ENCODE data around the gene ABCB9. TPM values are rescaled to one million over a fixed set of nuclear protein-coding genes. Genes with fewer than 3 reads are reported as not detected.

Gene ABCB9
- total RNA-seq, 1 experiment from 2014 or later: 32.7 TPM

DNA sequence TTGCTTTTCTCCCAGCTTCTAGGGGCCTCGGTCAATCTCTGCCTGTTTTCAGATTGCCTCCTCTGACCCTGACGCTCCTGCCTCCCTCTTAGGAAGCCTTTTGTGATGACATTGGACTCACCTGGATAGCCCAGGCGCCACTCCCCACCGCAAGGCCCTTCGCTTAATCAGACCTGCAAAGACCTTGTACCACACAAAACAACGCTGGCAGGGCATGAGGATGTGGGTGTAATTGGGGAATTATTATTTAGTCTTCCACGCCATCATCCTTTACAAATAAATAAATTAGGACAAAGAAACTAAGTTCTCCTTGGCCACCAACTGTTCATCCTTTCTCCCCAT is 62.6 kb downstream of the ABCB9 start:
- ChIA-PET CTCF (no interaction called here), POLR2A (no interaction called here)
- no peak overlapping the region for H3K4me3 ChIP-seq (ENCODE audit: low read depth in 2 of 2, low read length in 2 of 2)
- H3K9me3 ChIP-seq (ENCODE audit: control insufficient read depth, insufficient read depth, low read depth, low read length): no peaks in the 10 kb centered on the region
- TF ChIP-seq CTCF (IDR thresholded peaks at IDR 0.05): no peak
- TF ChIP-seq TCF7L2 (IDR thresholded peaks at IDR 0.05; ENCODE audit: low read depth, low read length): no peak
- no peak for TF ChIP-seq SIN3A (IDR thresholded peaks at IDR 0.05; ENCODE audit: borderline replicate concordance, insufficient read depth, low read depth, low read length)
- TF ChIP-seq POLR2AphosphoS5 (IDR thresholded peaks at IDR 0.05; ENCODE audit: low read depth, low read length): no peak
- no peak for TF ChIP-seq REST (IDR thresholded peaks at IDR 0.05; ENCODE audit: insufficient read depth in 1 of 2, low read depth in 2 of 2, low read length in 1 of 2)
- in situ Hi-C loops (cut with HindIII; ENCODE audit: low pct_unique_long_range_greater_than_20kb, low sequenced_read_pairs) (no loop called here), intact Hi-C loops (cut with micrococcal nuclease; ENCODE audit: unreplicated experiment) (no loop called here)
- DNase-seq (ENCODE audit: low read depth, low spot score) (no peak), ATAC-seq (no peak)
- peaks cover 22% of the 10 kb centered on the region for H3K4me1 ChIP-seq (ENCODE audit: control insufficient read depth, insufficient read depth, low read length)
- no TSS peak for BruUV-seq (replicated peaks)
- H3K27me3 ChIP-seq (ENCODE audit: control insufficient read depth, insufficient read depth, low read length): no peaks in the 10 kb centered on the region
- H3K36me3 ChIP-seq (ENCODE audit: control insufficient read depth, insufficient read depth, low read length): no peaks in the 10 kb centered on the region
- peak overlapping the region; percentile 26; the same call in 1 of the 2 replicates for H3K27ac ChIP-seq (ENCODE audit: low read length)

- Histone ChIP-seq H3K27me3 (ENCODE audit: control insufficient read depth, insufficient read depth, low read length) (no peaks in the 10 kb centered on the region), H3K36me3 (ENCODE audit: control insufficient read depth, insufficient read depth, low read length) (no peaks in the 10 kb centered on the region), H3K4me1 (ENCODE audit: control insufficient read depth, insufficient read depth, low read length) (peaks cover 27% of the 10 kb centered on the region), H3K9me3 (ENCODE audit: control insufficient read depth, insufficient read depth, low read depth, low read length) (no peaks in the 10 kb centered on the region), H3K27ac (ENCODE audit: low read length) (peak overlapping the region; percentile 26; the same call in 1 of the 2 replicates), H3K4me3 (ENCODE audit: low read depth in 2 of 2, low read length in 2 of 2) (no peak overlapping the region)
- intact Hi-C loops (cut with micrococcal nuclease; ENCODE audit: unreplicated experiment): no loop called here
- TF ChIP-seq SIN3A (IDR thresholded peaks at IDR 0.05; ENCODE audit: borderline replicate concordance, insufficient read depth, low read depth, low read length): no peak
- no peak for TF ChIP-seq CTCF (IDR thresholded peaks at IDR 0.05)
- TF ChIP-seq TCF7L2 (IDR thresholded peaks at IDR 0.05; ENCODE audit: low read depth, low read length): no peak
- TF ChIP-seq REST (IDR thresholded peaks at IDR 0.05; ENCODE audit: insufficient read depth in 1 of 2, low read depth in 2 of 2, low read length in 1 of 2): no peak
- TF ChIP-seq POLR2AphosphoS5 (IDR thresholded peaks at IDR 0.05; ENCODE audit: low read depth, low read length): no peak
- ChIA-PET CTCF (interaction anchor here (0.6 kb wide), 2 partner anchors 16 to 246 kb away, joined by 3 to 4 read pairs; no protein-coding TSS in a partner anchor), POLR2A (interaction anchor here (0.7 kb wide), 1 partner anchor 107 kb away, joined by 4 read pairs; no protein-coding TSS in a partner anchor)
- DNase-seq (ENCODE audit: low read depth, low spot score) (no peak), ATAC-seq (no peak)
- no TSS peak for BruUV-seq (replicated peaks)
- in situ Hi-C loops (cut with HindIII; ENCODE audit: low pct_unique_long_range_greater_than_20kb, low sequenced_read_pairs): no loop called here
These were observed 63.2 kb downstream of the ABCB9 start for GRCh38 chr12:122902854-122903692.
